BE2C (cell line): ENCODE measurements around the gene ZNF423.
A peak's percentile ranks its signal among the peaks of the same experiment; 100 is the strongest.

Experiments
- DNase-seq: peaks from one replicate; pipeline ENCODE4 v3.0.0-alpha.2; 2020
- H3K27me3 ChIP-seq: fragments of 250-450 bp; sonication (Bioruptor Pico); 2 replicates; pipeline ENCODE4 v1.5.1; 2020; ENCODE audit warnings: mild to moderate bottlenecking
- H3K36me3 ChIP-seq: fragments of 250-450 bp; sonication (Bioruptor Pico); 2 replicates; pipeline ENCODE4 v1.5.1; 2020; ENCODE audit warnings: mild to moderate bottlenecking
- H3K4me1 ChIP-seq: fragments of 250-450 bp; sonication (Bioruptor Pico); 2 replicates; pipeline ENCODE4 v1.5.1; 2020
- H3K4me3 ChIP-seq: 2 replicates; pipeline ENCODE4 v1.5.1; 2011; ENCODE audit warnings: low read depth, low read length
- H3K9me3 ChIP-seq: fragments of 250-450 bp; sonication (Bioruptor Pico); 2 replicates; pipeline ENCODE4 v1.5.1; 2020
- TF ChIP-seq, protein P1 (sequence below): IDR thresholded peaks from 2 replicates; pipeline ENCODE4 v1.5.1; 2012; ENCODE audit warnings: mild to moderate bottlenecking, low read depth, low read length

The ZNF423 gene

GRCh38 chr16:49821156-49821555, 34.8 kb downstream of the ZNF423 start:
- Histone ChIP-seq H3K36me3 (no peaks in the 10 kb centered on the region; the same call in 1 of the 2 replicates), H3K4me3 (no peak overlapping the region)
- TF ChIP-seq, protein P1, sequence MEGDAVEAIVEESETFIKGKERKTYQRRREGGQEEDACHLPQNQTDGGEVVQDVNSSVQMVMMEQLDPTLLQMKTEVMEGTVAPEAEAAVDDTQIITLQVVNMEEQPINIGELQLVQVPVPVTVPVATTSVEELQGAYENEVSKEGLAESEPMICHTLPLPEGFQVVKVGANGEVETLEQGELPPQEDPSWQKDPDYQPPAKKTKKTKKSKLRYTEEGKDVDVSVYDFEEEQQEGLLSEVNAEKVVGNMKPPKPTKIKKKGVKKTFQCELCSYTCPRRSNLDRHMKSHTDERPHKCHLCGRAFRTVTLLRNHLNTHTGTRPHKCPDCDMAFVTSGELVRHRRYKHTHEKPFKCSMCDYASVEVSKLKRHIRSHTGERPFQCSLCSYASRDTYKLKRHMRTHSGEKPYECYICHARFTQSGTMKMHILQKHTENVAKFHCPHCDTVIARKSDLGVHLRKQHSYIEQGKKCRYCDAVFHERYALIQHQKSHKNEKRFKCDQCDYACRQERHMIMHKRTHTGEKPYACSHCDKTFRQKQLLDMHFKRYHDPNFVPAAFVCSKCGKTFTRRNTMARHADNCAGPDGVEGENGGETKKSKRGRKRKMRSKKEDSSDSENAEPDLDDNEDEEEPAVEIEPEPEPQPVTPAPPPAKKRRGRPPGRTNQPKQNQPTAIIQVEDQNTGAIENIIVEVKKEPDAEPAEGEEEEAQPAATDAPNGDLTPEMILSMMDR: no peak

GRCh38 chr16:49817754-49818507, 38.0 kb downstream of the ZNF423 start:
- H3K4me1 ChIP-seq: peaks cover 12% of the 10 kb centered on the region
- no peaks in the 10 kb centered on the region for H3K9me3 ChIP-seq
- TF ChIP-seq, protein P1: no peak
- no peak for DNase-seq
- H3K36me3 ChIP-seq: no peaks in the 10 kb centered on the region; the same call in 1 of the 2 replicates
- H3K4me3 ChIP-seq: no peak overlapping the region
- H3K27me3 ChIP-seq: no peaks in the 10 kb centered on the region

More at GRCh38 chr16:49821156-49821555, 34.8 kb downstream of the ZNF423 start:
- no peaks in the 10 kb centered on the region for H3K27me3 ChIP-seq
- peaks cover 18% of the 10 kb centered on the region for H3K4me1 ChIP-seq
- H3K9me3 ChIP-seq: no peaks in the 10 kb centered on the region
- no peak for DNase-seq

DNA sequence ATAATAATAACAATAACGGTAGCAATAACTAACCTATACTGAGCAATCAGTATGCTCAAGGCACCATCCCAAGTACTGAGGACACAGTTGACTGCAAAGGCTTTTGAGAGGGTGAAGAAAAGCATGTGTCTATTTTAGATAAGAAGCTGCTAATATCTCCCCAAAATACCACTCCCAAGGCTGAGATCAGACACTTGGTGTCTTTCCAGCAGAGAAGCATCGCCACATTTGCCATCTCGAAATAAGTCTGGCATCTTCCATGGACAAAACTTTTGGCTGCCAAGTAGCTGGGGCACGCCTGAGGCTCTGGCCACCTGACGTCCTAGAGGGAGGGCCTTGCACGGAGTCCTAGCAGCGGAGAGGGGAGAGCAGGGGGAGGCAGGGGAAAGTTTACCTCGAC, 39.0 kb downstream of the ZNF423 start:
- peaks cover 9% of the 10 kb centered on the region for H3K4me1 ChIP-seq
- no peaks in the 10 kb centered on the region for H3K27me3 ChIP-seq
- H3K36me3 ChIP-seq: no peaks in the 10 kb centered on the region
- no peaks in the 10 kb centered on the region for H3K9me3 ChIP-seq
- TF ChIP-seq, protein P1: no peak
- no peak for DNase-seq
- no peak overlapping the region for H3K4me3 ChIP-seq

DNA sequence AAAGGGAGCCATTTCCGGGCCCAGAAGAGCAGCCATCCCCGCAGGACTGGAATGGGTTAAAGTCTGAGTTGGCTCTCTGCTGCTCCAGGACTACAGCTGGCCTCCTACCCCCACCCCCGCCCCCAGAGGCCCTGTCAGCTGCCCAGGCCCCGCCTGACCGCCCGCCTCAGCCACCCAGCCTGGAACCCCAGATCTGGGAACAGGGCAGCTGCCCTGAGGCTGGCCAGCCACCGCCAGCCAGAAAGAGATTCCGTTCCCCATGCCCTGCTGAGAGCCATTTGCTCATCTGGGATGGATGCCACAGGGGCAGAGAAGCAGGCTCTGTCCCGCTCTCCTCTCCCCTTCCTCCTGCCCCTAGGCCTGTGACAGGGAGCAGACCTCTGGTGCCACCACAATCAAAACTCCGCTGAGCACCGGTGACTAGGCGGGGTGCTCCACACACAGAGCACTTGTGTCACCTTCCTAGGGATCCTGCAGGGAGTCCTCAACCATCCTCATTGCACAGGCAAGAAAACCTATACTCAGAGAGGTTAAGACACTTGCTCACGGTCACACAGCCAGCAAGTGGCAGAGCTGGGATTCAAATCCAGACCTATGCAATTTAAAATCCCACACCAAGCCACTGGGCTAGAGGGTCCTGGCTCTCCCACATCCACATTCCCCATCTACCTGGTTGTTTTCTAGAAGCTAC, 44.1 kb downstream of the ZNF423 start:
- no peaks in the 10 kb centered on the region for H3K36me3 ChIP-seq
- peak; percentile 70 for DNase-seq
- H3K4me3 ChIP-seq: no peak overlapping the region
- no peaks in the 10 kb centered on the region for H3K27me3 ChIP-seq
- H3K4me1 ChIP-seq: peaks cover 7% of the 10 kb centered on the region
- no peaks in the 10 kb centered on the region for H3K9me3 ChIP-seq
- TF ChIP-seq, protein P1: no peak

DNA sequence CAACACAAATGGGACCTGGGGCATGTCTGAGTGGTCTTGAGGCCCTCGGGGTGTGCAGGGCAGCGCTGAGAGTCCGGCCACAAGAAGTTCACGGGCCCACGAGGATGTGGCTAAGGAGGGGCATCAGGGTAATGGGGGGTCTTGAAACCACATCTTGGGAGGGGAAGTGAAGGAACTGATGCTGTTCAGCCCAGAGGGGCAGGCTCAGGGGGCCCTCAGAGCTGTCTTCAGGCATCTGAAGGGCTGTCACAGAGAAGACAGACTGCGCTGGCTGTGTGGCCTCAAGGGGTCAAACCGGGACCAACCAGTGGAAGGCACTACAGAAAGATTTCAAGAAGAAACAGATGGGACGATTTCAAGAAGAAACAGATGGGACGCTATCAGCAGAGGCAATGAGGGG, 45.1 kb downstream of the ZNF423 start:
- H3K36me3 ChIP-seq: no peaks in the 10 kb centered on the region
- H3K27me3 ChIP-seq: no peaks in the 10 kb centered on the region
- no peak for DNase-seq
- no peaks in the 10 kb centered on the region for H3K9me3 ChIP-seq
- no peak overlapping the region for H3K4me3 ChIP-seq
- peaks cover 7% of the 10 kb centered on the region for H3K4me1 ChIP-seq
- TF ChIP-seq, protein P1: no peak

DNA sequence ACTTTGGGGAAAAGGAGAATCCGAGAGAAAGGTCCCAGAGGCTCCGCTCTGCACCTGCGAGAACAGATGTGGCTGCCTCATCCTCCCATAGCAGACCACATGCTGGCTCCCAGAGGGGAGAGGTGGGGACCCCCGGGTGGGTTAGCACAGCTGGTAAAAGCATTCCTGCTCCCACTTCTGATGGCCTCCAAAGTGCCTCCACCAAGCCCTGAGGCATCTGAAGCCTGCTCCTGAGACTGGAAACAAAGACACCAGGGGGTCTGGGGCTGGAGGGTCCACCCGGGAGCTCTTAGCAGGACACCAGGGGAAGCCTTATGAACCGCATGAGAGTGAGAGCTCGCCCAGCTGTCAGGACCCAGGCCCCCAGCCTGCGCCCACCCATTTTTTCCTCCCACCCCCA, 46.4 kb downstream of the ZNF423 start:
- DNase-seq: no peak
- TF ChIP-seq, protein P1: no peak
- H3K27me3 ChIP-seq: no peaks in the 10 kb centered on the region
- H3K9me3 ChIP-seq: no peaks in the 10 kb centered on the region
- peaks cover 7% of the 10 kb centered on the region for H3K4me1 ChIP-seq
- no peaks in the 10 kb centered on the region for H3K36me3 ChIP-seq
- no peak overlapping the region for H3K4me3 ChIP-seq
